ENCODE data around the gene CDH12. TPM values are rescaled to one million over a fixed set of nuclear protein-coding genes. Genes with fewer than 3 reads are reported as not detected.

The CDH12 gene
- total and polyA plus RNA-seq, 10 of the 15 experiments (the other 5 are each of a cell fraction or from before 2014, with no cell fraction given), result 0.03 to 0.16 TPM; not detected in 8

- TF ChIP-seq FOXK2 (IDR thresholded peaks at IDR 0.05), result no peak
Observed at GRCh38 chr5:22751536-22751935, 101.6 kb downstream of the CDH12 start (continued).

GRCh38 chr5:22736443-22737003 is 116.6 kb downstream of the CDH12 start:
- in situ Hi-C loops (cut with MboI), result no loop called here
- H4K20me1 ChIP-seq (ENCODE audit: control insufficient read depth, insufficient read depth), result no peaks in the 10 kb centered on the region
- POLR2A ChIA-PET, result no interaction called here
- FAIRE-seq, result no peak
- CTCF ChIA-PET, result no interaction called here
- BruUV-seq (replicated peaks), result no TSS peak
- H3K9me3 ChIP-seq (replicated peaks; ENCODE audit: control insufficient read depth, insufficient read depth, low read length), result no peaks in the 10 kb centered on the region
- 9% methylated on average over 3 of the region's 3 CpGs for WGBS (ENCODE audit: insufficient coverage, insufficient replicate concordance, low lambda C conversion rate, missing lambda C conversion rate)
- H3K27ac ChIP-seq (ENCODE audit: control insufficient read depth, insufficient read depth), result no peak overlapping the region
- H3K36me3 ChIP-seq (ENCODE audit: control insufficient read depth in 2 of 2, insufficient read depth in 2 of 2, low read length in 1 of 2), result no peaks in the 10 kb centered on the region
- no peaks in the 10 kb centered on the region for H3K27me3 ChIP-seq (replicated peaks in 1 of 2; ENCODE audit: control insufficient read depth in 2 of 2, insufficient read depth in 2 of 2, low read length in 1 of 2)
- H3K4me3 ChIP-seq, result no peak overlapping the region
- SMC1A ChIA-PET (ENCODE audit: uncharacterized antibody, unreplicated experiment), result no interaction called here
- no peak overlapping the region for H2AFZ ChIP-seq (ENCODE audit: control insufficient read depth, low read depth, low read length)
- RAD21 ChIA-PET (ENCODE audit: unreplicated experiment), result no interaction called here
- H3K4me2 ChIP-seq (ENCODE audit: control insufficient read depth, insufficient read depth), result no peak overlapping the region
- TF ChIP-seq ZBED1 (IDR thresholded peaks at IDR 0.05; ENCODE audit: borderline replicate concordance), result no peak
- no peak for TF ChIP-seq DPF2 (IDR thresholded peaks at IDR 0.05)
- TF ChIP-seq JUND (IDR thresholded peaks at IDR 0.05; ENCODE audit: low read depth, low read length), result no peak
- no peak for TF ChIP-seq ZBTB33 (IDR thresholded peaks at IDR 0.05)
- TF ChIP-seq TBL1XR1 (IDR thresholded peaks at IDR 0.05; ENCODE audit: low read depth, low read length), result no peak
- no peak for TF ChIP-seq LARP7 (IDR thresholded peaks at IDR 0.05)
- TF ChIP-seq PML (IDR thresholded peaks at IDR 0.05; ENCODE audit: low read length), result no peak
- TF ChIP-seq E2F8 (IDR thresholded peaks at IDR 0.05; ENCODE audit: low read depth, partially characterized antibody), result no peak
- no peak for TF ChIP-seq PRDM15 (CRISPR knock-in tag; IDR thresholded peaks at IDR 0.05)
- TF ChIP-seq ATF7 (IDR thresholded peaks at IDR 0.05; ENCODE audit: low read depth), result no peak
- TF ChIP-seq ZBTB11 (CRISPR knock-in tag; IDR thresholded peaks at IDR 0.05), result no peak
- no peak for DNase-seq (ENCODE audit: low read depth, low spot score)
- intact Hi-C loops (cut with micrococcal nuclease; ENCODE audit: unreplicated experiment), result no loop called here
- H3K9ac ChIP-seq (ENCODE audit: control insufficient read depth, insufficient read depth, low read length), result no peak overlapping the region
- ATAC-seq, result no peak
- H3K4me1 ChIP-seq (ENCODE audit: control insufficient read depth, insufficient read depth, low read length), result no peaks in the 10 kb centered on the region
- H3K79me2 ChIP-seq (ENCODE audit: control insufficient read depth, insufficient read depth, low read length), result no peaks in the 10 kb centered on the region

Data from GM12878 (cell line).